GM12873 (cell line): ENCODE results near the gene STRA8.

Experiments
- CTCF ChIP-seq: IDR thresholded peaks from 2 replicates; pipeline ENCODE4 v1.5.1; 2012; ENCODE audit warnings: low read depth, mild to moderate bottlenecking, moderate library complexity, low read length, control low read depth; ENCODE audit not compliant: insufficient read depth; ENCODE audit errors: missing control alignments

Gene STRA8

GRCh38 chr7:135260930-135261721, 27.5 kb downstream of the STRA8 start:
- TF ChIP-seq CTCF, result no peak

- no peak for TF ChIP-seq CTCF
Observed at GRCh38 chr7:135262623-135263320, 29.1 kb downstream of the STRA8 start.

GRCh38 chr7:135263321-135263970, 29.8 kb downstream of the STRA8 start:
- no peak for TF ChIP-seq CTCF

- TF ChIP-seq CTCF, result no peak
Observed at GRCh38 chr7:135265637-135266036, 32.0 kb downstream of the STRA8 start.

GRCh38 chr7:135269921-135270320, 36.3 kb downstream of the STRA8 start:
- no peak for TF ChIP-seq CTCF

- no peak for TF ChIP-seq CTCF
Observed at GRCh38 chr7:135270577-135271254, 37.1 kb downstream of the STRA8 start.

- no peak for TF ChIP-seq CTCF
Observed at GRCh38 chr7:135271255-135271615, 37.6 kb downstream of the STRA8 start.
